ENCODE data around the gene BCL2L15.

- TF ChIP-seq CTCF (tag by site-specific recombination; IDR thresholded peaks at IDR 0.05) = no peak
- TF ChIP-seq HOXD13 (CRISPR knock-in tag; IDR thresholded peaks at IDR 0.05; ENCODE audit: borderline replicate concordance) = no peak
- TF ChIP-seq SALL2 (tag by site-specific recombination; IDR thresholded peaks at IDR 0.05; ENCODE audit: borderline replicate concordance) = no peak
- no peak for TF ChIP-seq ZBTB10 (tag by site-specific recombination; IDR thresholded peaks at IDR 0.05)
- no peak for TF ChIP-seq MYNN (tag by site-specific recombination; IDR thresholded peaks at IDR 0.05; ENCODE audit: borderline replicate concordance)
Measured at GRCh38 chr1:113856401-113856790, 31.0 kb downstream of the BCL2L15 start.
